HG03196 (cell line): ENCODE measurements around the gene HSD17B14.
"Not testable (repeated sequence)": the region's sequence is repeated elsewhere in the genome, so short reads cannot be mapped to it uniquely, and the experiment has no call there.

ENCODE experiments used
- ATAC-seq: cut with Tn5 transposase; IDR thresholded peaks from one replicate; pipeline ENCODE4 v1.9.1; 2021; ENCODE audit not compliant: unreplicated experiment

The HSD17B14 gene

DNA sequence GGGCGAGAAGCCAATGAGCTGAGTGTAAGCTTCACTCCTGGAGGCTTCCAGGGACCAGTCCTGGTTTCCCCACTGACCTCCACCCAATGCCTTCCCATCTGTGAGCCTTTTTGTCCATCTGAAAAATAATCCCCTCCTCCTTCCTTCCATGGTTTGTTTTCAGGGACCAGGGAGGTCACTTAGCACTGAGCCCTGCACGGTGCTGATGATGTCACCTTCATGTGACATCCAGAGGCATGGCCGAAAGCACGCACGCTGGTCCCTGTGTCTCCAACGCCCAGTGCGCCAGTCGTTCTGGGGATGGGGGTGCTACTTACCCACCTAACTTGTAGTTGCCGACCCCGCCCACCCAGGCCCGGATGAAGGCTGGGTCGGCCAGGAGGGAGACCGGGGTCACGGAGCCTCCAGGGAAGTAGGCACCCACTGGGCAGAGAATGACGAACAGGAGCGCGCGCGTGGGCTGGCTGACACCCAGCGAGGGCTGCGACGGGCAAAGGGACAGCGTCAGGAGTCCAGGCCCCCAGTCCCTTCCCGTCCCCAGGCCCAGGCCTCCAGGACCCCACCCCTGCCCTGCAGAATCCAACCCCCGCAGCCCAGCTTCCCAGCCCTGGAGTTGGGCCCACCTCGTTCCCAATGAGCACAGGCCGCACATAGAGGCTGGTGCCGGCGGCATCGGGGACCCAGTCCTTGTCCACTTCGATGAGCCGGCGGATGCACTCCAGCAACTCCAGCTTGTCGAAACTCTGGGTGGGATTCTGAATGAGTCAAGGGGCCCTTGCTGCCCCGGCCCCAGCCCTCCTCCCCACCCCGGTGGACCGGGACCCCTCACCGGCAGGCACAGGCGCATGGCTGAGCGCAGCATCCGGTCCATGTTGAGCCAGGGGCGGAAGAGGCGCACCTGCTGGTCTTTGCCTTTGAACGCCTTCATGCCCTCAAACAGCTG lies 36.7 kb downstream of the HSD17B14 start:
- no peak for ATAC-seq

DNA sequence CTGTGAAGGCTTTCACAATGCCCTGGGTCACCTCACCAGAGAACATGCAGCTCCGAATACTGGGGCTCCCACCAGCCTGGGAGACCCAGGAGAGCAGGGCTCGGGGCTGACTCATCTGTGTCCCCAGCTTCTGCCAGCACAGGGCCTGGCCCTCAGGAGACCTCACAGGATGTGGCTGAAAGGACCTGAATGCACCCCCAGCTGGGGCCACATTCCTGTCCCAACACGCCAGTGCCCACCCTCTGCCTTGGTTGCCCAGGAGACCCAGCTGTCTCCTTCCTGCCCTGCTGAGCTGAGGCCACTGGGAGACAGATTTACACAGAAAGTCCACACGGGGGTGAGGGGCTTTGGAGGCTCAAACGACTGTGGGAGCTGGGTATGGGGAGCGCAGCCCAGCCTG lies 37.4 kb downstream of the HSD17B14 start:
- ATAC-seq, result no peak

GRCh38 chr19:48797103-48797502 lies 39.2 kb downstream of the HSD17B14 start:
- no peak for ATAC-seq

- ATAC-seq, result no peak
Measured at GRCh38 chr19:48796298-48797083, 39.8 kb downstream of the HSD17B14 start.

DNA sequence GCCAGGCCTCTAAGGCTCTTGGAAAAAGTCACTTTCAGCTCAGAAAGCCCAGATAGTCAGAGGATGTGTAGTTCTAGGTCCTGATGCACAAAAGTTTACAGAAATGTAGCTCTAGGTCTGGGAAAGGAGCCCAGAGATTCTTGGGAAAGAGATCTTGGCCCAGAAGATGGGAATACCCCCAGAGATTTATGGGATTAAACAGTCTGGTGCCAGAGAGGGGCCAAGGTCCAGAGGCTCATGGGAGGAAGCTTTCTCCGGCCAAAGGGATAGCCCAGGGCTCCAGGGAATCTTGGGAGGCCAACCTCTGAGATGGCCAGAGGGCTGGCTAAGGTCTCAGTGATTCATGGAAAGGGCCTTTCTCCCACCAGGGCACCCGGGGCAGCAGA lies 40.6 kb downstream of the HSD17B14 start:
- no peak for ATAC-seq

- ATAC-seq, result peak; percentile 65
Measured at GRCh38 chr19:48795055-48795684, 41.1 kb downstream of the HSD17B14 start.

DNA sequence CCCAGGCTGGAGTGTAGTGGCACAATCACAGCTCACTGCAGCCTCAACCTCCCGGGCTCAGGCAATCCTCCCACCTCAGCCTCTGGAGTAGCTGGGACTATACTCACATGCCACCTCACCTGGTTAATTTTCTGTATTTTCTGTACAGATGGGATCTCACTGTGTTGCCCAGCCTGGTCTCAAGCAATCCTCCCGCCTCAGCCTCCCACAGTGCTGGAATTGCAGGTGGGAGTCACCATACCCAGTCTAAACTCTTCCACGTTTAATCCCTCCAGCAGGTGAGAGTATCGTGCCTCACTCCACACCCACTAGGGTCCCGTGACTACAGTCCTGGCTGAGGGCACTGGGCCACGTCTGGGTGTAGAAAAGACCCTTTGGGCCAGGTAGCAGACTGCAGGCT lies 42.0 kb downstream of the HSD17B14 start:
- no peak for ATAC-seq

GRCh38 chr19:48793271-48793670 lies 43.0 kb downstream of the HSD17B14 start:
- no peak for ATAC-seq

DNA sequence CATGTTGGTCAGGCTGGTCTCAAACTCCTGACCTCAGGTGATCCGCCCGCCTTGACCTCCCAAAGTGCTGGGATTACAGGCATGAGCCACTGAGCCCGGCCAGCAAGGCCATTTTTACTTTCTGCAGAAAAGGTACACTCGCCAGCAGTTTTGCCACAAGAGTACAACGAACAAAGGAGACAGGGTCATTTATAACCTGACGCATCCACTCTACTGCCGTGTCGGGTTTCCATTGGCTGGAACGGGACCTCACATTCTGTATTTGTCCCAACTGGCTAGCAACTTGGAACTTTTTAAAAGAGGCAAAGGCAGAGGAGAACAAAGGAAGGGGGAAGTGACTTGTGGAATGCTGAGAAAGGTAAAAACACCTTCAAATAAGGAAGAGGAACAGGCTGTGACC lies 49.0 kb downstream of the HSD17B14 start:
- not testable (repeated sequence) for ATAC-seq

DNA sequence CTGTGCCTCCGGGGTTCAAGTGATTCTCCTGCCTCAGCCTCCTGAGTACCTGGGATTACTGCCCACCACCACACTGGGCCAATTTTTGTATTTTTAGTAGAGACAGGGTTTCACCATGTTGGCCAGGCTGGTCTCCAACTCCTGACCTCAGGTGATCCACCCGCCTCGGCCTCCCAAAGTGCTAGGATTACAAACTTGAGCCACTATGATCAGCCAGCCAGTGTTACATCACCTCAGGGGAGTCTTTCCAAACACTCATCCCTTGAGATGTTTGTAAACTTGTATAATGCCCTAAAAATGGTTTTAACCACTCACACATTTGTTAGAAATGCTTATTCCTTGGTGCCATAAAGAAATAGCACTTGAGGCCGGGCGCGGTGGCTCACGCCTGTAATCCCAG lies 49.9 kb downstream of the HSD17B14 start:
- ATAC-seq, result not testable (repeated sequence)

DNA sequence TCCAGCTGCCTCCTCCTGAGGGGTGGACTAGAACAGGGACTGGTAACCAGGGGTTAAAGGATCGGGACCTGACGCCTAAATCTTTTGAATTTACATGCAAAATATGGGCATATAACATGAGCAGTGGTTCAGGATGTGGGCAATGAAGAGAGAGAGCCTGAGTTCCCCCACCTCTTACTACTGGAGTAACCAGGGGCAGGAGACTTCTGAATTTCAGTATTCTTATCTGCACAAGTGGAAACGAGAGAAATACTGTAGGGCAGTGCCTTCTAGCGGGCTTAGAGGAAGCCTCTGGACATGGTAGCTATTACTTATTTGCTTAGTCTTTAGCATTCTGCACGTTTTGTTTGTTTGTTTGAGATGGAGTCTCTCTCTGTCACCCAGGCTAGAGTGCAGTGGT lies 51.8 kb downstream of the HSD17B14 start:
- no peak for ATAC-seq

- no peak for ATAC-seq
Measured at GRCh38 chr19:48780631-48781391, 55.5 kb downstream of the HSD17B14 start.

DNA sequence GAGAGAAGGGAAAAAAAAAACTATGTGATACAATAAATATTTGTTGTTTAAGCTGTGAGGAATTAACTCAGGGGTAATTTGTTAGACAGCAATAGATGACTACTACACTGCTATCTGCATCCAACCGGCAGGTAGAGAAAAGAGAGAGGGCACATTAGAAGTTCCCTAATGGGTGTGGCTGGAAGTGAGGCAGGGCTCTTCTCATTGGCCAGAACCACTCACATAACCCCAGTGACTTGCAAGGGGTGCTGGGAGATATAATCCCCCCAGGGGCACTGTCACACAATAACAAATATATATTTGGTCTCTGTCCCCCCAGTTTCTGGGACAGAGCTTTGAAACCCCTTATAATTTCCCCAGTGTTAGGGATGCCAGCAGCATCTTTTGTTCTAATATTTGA lies 56.7 kb downstream of the HSD17B14 start:
- ATAC-seq, result no peak

DNA sequence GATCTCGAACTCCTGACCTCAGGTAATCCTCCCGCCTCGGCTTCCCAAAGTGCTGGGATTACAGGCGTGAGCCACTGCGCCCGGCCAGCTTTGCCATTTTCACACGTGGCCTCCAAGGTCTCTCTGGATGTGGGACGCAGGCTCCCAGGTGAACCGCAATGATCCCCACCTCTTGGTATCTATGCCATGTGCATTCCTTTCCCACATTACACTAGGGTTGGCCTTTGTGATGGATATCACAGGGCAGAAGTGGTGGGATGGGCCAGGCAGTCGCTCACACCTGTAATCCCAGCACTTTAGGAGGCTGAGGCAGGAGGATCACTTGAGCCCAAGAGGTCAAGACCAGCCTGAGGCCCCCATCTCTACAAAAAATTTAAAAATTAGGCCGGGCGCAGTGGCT lies 58.6 kb downstream of the HSD17B14 start:
- ATAC-seq, result no peak

- ATAC-seq, result no peak
Measured at GRCh38 chr19:48777139-48777538, 59.2 kb downstream of the HSD17B14 start.

DNA sequence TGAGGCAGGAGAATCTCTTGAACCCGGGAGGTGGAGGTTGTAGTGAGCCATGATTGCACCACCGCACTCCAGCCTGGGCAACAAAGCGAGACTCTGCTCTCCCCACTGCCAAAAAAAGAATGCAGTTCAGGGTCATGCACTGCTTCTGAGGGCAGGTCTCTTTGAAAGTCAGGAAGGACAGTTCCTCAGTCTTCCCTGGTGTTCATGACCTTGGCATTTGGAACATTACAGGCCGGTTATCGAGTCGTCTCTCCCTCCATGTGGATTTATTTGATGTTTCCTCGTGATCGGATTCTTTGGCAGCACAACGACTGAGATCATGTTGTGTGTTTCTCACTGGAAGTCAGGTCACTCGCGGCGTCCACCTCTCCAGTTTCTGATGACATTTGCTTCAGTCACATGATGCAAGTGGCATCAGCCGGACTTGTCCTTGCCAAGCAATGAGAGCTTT lies 63.8 kb downstream of the HSD17B14 start:
- ATAC-seq, result no peak

GRCh38 chr19:48770734-48771472 lies 65.4 kb downstream of the HSD17B14 start:
- no peak for ATAC-seq

GRCh38 chr19:48770266-48770665 lies 66.0 kb downstream of the HSD17B14 start:
- no peak for ATAC-seq

- ATAC-seq, result no peak
Measured at GRCh38 chr19:48768994-48769713, 67.1 kb downstream of the HSD17B14 start.
